NCI-H82 treated with DMSO at 0.1 percent for 48 hours (cell line): Measurements from ENCODE around the gene COL18A1.

ENCODE experiments used
- DNase-seq: peaks from one replicate; lab custom pipeline; 2025; ENCODE audit not compliant: unreplicated experiment; lab: John Stamatoyannopoulos, UW

COL18A1 gene

GRCh38 chr21:45542667-45543370, 137.9 kb downstream of the COL18A1 start:
- no peak for DNase-seq

- DNase-seq, result no peak
Observed at GRCh38 chr21:45543371-45543709, 138.4 kb downstream of the COL18A1 start.

DNA sequence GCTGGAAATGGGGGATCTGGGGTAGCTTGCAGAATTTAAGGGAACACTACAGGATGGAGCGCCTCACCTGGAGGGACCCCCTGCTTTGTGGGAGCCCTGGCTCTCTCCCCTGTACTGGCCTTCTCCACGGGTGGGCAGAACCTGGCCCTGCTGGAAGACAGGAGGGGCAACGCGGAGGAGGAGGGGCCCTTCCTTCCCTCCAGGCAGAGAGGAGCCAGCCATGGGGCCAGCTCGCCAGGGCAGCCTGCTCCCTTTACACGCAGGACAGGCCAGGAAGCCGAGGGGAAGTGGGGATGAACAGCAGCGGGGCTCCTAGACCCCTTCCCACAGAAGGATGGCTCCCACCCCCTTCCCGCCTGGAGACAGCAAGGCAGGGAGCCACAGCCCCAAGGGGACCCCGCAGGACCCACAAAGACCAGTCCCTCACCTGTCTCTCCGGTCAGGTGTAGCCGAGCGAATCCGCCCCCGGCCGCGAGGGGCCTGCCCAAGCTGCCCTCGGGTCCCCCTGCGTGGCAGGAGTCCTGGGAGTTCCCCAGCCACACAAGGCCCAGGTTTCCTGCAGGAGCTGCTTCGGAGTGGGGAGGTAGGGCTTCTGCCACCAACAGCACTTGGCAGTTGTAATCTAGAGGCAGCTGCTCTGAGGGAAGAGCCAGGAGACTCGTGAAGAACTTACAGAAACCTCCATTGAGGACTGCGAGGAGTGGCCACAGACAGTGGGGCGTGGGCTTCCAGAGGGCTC, 138.9 kb downstream of the COL18A1 start:
- no peak for DNase-seq

DNA sequence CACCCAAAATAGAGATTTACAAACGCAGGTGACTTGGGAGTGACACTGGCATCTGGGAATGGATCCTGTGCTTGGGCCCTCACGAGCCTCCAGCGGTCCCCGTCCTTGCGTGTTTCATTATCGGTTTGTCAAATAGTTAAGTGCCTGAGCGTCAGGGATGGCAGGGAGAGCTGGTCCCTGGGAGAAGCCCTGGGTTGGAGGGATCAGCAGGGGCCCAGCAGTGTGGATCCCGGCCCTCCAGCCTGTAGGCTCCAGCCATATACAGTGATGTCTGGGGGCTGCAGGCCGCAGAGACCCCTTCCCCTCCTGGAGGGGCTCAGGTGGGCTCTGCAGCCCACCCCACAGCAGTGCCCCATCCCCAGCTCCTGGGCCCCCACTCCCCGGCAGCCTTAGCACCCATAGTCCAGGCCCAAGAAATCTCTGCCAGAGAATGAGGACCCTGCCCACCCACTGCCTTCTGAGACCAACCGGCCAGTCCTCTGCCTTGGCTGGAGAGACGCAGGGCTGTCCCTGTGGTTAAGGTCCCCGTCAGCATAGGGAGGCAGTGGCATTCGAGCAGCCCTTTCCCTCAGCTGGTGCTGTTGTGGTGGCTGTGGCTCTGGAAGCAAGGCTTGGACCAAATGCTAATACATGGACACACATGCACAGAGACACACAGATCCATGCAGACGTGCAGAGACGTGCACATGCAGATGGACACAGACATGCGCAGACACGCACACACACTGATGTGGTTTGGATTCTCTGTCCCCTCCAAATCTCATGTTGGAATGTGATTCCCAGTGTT, 139.7 kb downstream of the COL18A1 start:
- DNase-seq, result no peak

- DNase-seq, result no peak
Observed at GRCh38 chr21:45545236-45545570, 140.2 kb downstream of the COL18A1 start.

- no peak for DNase-seq
Observed at GRCh38 chr21:45545691-45546531, 140.9 kb downstream of the COL18A1 start.

GRCh38 chr21:45546636-45547544, 141.9 kb downstream of the COL18A1 start:
- DNase-seq, result no peak

DNA sequence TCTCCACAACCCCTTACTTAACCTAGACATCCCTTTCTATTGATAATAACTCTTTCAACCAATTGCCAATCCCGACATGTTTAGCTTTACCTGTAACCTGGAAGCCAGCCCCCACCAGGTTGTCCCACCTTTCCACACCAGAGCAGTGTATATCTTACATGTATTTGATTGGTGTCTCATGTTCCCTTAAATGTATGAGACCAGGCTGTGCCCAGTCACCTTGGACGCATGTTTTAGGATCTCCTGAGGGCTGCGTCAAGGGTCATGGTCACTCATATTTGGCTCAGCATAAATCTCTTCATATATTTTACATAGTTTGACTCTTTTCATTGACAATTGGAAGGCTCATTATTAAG, 142.6 kb downstream of the COL18A1 start:
- no peak for DNase-seq

- DNase-seq, result no peak
Observed at GRCh38 chr21:45548711-45549491, 143.9 kb downstream of the COL18A1 start.

DNA sequence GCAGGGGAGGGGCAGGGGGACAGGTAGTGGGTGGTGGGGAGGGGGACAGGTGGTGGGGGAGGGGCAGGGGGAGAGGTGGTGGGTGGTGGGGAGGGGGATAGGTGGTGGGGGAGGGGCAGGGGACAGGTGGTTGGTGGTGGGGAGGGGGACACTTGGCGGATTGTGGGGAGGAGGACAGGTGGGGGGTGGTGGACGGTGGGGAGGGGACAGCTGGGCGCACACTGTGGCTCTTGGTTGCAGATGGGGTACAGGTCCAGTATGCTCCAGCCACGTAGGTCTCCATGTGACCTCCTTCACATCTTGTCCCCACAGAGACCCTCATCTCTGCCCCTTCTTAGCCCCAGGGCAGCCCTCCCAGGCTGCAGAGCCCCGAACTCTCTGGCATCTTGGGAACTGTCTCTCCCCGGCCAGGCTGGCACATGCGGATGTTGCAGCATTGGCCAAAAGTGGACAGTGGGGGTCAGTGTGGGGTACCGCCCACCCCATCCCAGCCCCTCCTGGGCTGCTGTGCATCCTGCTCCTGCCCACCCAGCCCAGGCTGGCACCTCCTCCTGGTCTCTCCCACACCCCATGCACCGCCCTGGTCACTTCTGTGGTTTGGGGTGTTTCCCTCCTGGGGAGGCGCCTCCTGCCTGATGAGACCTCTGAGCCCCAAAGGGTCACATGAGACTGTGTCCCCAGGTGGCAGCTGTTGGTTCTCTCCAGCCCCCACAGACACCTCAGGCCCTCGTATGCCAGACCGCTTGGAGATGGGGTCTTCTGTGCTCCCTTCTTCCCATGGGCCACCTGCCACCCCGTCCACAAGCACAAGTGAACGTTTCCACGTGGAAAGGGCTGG, 144.9 kb downstream of the COL18A1 start:
- DNase-seq, result no peak

DNA sequence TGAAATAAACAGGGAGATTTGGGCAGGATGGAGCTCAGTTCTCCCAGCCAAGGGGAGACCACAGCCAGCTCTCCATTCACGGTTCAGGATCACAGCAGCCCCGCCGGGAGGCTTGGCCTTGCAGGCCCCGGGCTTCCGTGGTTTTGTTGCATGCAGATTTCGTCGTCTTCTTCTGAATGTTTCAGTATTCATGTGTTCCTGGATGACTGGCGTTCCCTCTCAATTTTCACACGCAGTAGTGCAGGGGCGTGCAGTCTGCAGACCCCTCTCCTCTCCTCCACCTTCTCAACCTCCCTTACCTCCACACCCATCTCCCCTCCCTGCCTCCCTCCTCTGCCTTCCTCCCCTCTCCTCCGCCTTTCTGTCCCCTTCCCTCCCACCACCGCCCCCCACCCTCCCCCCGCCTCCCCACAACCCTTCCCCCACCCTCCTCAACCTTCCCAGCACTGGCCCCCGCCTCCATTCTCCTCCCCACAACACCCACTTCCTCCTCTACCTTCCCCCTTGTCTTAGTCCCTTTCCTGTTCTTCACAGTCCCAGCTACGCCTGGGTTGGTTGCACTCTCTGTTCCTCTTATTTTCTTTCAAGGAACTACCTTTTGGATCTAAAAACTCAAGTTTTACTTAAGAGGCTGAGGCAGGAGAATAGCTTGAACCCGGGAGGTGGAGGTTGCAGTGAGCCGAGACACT, 145.7 kb downstream of the COL18A1 start:
- DNase-seq, result no peak

DNA sequence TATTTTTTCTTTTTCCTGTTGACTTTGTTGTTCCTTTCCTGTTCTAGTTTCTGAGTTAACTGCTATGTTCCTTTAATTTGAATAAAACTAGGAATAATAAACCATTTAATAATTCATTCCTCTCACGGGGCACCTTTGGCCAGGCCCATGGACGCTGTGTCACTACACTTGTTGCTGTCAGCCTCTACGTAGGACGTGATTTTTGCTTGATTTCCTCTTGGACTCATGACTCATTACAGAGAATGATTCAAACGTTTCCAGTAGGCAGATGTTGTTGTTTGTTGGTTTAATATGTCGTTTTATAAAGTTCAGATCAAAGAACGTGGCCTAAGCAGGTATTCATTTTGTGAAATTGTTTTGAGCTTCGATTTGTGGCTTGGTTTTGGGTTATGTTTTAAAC, 146.4 kb downstream of the COL18A1 start:
- DNase-seq, result no peak

- no peak for DNase-seq
Observed at GRCh38 chr21:45551783-45552695, 147.1 kb downstream of the COL18A1 start.

DNA sequence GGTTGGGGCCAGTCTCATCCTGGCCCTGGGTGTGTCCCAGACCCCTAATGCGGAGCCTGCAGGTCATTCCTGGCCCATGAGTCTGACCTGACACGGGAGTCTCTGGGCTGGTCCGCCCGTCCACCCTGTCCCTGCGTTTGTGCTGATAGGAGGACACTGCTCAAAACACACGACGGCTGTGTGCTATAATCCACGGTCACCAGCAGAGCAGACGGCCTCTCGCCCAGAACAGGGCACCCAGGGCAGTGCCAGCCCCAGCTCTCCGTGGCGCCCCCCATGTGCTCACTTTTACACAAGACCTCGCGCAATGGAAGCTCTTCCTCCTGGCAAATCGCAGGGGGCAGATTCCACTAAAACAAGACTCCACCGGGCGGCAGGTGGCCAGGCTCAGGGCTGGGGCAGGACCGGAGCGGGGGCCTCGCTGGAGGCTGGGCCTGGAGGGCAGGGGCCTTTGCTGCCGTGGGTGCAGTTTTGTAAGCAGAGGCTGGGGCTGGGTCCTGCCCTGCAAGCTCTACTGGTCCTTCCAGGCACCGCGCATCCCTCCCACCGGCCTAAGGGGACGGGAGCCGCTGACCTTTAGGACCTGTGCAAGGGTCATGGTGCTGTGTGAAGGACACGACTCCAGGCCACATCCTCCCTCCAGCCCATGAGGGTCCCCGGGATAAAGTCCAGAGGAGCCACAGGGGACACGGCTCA, 147.9 kb downstream of the COL18A1 start:
- no peak for DNase-seq

DNA sequence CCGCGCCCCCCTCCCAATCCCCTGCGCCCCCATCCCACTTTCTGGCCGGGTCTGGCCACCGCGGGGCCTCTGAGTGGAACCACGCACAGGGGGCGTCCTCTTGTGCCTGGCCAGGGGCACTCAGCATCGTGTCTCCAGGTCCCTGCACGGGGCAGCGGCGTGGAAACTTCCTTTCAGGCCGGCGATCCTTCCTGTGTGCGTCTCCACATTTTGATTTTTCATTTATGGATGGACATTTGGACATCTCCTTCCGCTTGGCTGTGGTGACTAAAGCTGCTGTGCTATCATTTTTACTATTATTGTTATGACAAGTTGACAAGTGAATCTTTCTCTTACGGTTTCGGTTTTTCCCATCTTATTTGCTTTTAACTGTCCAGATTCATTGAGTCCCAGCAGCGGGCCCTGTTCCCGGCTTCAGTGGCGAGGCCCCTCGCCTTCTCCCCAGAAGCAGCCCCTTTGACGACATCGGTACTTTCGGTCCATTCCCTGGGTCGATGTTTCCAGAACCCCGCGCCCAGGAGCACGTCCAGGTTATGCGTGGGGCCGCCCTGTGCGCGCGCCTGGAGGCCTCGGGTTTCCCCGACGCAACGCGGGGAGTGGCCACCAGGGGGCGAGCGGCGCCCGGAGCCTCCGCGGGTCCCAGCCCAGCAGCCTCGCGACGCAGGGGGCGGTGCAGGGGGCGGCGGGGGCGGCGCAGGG, 149.7 kb downstream of the COL18A1 start:
- DNase-seq, result peak; percentile 21

- DNase-seq, result no peak
Observed at GRCh38 chr21:45555251-45555556, 150.2 kb downstream of the COL18A1 start.
